Liver (tissue), 3 donors: ENCODE results near the gene RAB3A.

Experiments used
- GABPA ChIP-seq, 2 donors: IDR thresholded peaks in 1 of 2; conservative IDR thresholded peaks in 1 of 2; 2 replicates each; pipeline ENCODE4 v1.6.1; 2016; ENCODE audit warnings: antibody characterized with exemption in 2 of 2, mild to moderate bottlenecking in 1 of 2, moderate library complexity in 1 of 2
- HNF4G ChIP-seq: IDR thresholded peaks from 2 replicates; pipeline ENCODE4 v1.6.1; 2016; ENCODE audit warnings: antibody characterized with exemption
- JUND ChIP-seq, 2 donors: IDR thresholded peaks; 2 replicates each; pipeline ENCODE4 v1.6.1; 2016; ENCODE audit warnings: antibody characterized with exemption in 2 of 2
- MAX ChIP-seq: IDR thresholded peaks from 2 replicates; pipeline ENCODE4 v1.6.1; 2016; ENCODE audit warnings: antibody characterized with exemption
- NR2F2 ChIP-seq: IDR thresholded peaks from 2 replicates; pipeline ENCODE4 v1.6.1; 2016; ENCODE audit warnings: antibody characterized with exemption
- TF ChIP-seq, protein P1 (sequence below): fragments of 150-350 bp; IDR thresholded peaks from 2 replicates; pipeline ENCODE4 v1.5.1; 2017; ENCODE audit warnings: improper control_type of control experiment, low read depth, low read length; ENCODE audit not compliant: missing input control
- TF ChIP-seq, protein P2 (sequence below): IDR thresholded peaks from 2 replicates; pipeline ENCODE4 v1.6.1; 2016; ENCODE audit warnings: antibody characterized with exemption, mild to moderate bottlenecking
- donor health status: healthy.
- donor health status: healthy.

GRCh38 chr19:18165794-18166544, 37.9 kb downstream of the RAB3A start:
- TF ChIP-seq, protein P1, sequence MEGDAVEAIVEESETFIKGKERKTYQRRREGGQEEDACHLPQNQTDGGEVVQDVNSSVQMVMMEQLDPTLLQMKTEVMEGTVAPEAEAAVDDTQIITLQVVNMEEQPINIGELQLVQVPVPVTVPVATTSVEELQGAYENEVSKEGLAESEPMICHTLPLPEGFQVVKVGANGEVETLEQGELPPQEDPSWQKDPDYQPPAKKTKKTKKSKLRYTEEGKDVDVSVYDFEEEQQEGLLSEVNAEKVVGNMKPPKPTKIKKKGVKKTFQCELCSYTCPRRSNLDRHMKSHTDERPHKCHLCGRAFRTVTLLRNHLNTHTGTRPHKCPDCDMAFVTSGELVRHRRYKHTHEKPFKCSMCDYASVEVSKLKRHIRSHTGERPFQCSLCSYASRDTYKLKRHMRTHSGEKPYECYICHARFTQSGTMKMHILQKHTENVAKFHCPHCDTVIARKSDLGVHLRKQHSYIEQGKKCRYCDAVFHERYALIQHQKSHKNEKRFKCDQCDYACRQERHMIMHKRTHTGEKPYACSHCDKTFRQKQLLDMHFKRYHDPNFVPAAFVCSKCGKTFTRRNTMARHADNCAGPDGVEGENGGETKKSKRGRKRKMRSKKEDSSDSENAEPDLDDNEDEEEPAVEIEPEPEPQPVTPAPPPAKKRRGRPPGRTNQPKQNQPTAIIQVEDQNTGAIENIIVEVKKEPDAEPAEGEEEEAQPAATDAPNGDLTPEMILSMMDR = no peak
- TF ChIP-seq, protein P2, sequence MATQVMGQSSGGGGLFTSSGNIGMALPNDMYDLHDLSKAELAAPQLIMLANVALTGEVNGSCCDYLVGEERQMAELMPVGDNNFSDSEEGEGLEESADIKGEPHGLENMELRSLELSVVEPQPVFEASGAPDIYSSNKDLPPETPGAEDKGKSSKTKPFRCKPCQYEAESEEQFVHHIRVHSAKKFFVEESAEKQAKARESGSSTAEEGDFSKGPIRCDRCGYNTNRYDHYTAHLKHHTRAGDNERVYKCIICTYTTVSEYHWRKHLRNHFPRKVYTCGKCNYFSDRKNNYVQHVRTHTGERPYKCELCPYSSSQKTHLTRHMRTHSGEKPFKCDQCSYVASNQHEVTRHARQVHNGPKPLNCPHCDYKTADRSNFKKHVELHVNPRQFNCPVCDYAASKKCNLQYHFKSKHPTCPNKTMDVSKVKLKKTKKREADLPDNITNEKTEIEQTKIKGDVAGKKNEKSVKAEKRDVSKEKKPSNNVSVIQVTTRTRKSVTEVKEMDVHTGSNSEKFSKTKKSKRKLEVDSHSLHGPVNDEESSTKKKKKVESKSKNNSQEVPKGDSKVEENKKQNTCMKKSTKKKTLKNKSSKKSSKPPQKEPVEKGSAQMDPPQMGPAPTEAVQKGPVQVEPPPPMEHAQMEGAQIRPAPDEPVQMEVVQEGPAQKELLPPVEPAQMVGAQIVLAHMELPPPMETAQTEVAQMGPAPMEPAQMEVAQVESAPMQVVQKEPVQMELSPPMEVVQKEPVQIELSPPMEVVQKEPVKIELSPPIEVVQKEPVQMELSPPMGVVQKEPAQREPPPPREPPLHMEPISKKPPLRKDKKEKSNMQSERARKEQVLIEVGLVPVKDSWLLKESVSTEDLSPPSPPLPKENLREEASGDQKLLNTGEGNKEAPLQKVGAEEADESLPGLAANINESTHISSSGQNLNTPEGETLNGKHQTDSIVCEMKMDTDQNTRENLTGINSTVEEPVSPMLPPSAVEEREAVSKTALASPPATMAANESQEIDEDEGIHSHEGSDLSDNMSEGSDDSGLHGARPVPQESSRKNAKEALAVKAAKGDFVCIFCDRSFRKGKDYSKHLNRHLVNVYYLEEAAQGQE = no peak
- TF ChIP-seq MAX = no peak
- no peak for TF ChIP-seq JUND (IDR thresholded peaks at IDR 0.05)
- no peak for TF ChIP-seq GABPA (IDR thresholded peaks at IDR 0.05 in 1 of 2, conservative IDR thresholded peaks at IDR 0.05 in 1 of 2)
- TF ChIP-seq HNF4G = no peak
- no peak for TF ChIP-seq NR2F2
